GM21529 (cell line): Measurements from ENCODE around the gene CD164L2.

Experiments
- ATAC-seq: cut with Tn5 transposase; IDR thresholded peaks from one replicate; pipeline ENCODE4 v1.9.1; 2021; ENCODE audit not compliant: unreplicated experiment

CD164L2 gene

GRCh38 chr1:27365372-27366112 lies 17.6 kb downstream of the CD164L2 start:
- peak; percentile 46 for ATAC-seq

DNA sequence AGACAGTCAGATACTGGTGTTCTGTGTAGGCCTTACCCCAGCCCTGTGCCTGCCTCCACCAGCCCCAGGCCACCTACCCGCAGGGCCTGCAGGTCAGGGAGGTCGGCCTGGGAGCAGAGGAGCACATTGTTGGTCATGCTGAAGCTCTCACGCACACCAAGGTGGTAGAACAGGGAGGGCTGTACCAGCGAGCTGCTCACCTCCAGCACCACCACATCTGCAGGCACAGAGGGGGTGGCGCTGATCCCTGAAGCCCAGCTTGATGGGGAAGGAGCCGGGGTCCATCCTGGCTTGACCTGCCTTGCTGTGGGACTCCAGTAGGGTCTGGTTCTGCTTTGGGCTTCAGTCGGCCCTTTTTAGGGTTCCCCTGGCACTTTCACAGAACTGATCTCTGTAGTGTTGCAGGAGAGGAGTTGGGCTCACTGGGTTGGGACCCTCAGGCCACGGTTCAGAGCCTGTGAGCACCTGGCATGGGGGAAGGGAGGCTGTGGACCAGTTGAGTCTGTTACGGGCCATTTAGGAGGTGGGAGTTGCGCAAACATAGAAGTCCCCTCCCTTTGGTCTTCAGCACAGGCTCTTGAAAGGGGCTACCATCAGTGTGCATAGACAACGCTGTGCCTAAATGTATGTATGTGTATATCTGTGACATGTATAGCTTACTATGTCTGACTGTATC lies 18.3 kb downstream of the CD164L2 start:
- ATAC-seq, result no peak

- ATAC-seq, result no peak
Observed at GRCh38 chr1:27363766-27364695, 19.1 kb downstream of the CD164L2 start.

DNA sequence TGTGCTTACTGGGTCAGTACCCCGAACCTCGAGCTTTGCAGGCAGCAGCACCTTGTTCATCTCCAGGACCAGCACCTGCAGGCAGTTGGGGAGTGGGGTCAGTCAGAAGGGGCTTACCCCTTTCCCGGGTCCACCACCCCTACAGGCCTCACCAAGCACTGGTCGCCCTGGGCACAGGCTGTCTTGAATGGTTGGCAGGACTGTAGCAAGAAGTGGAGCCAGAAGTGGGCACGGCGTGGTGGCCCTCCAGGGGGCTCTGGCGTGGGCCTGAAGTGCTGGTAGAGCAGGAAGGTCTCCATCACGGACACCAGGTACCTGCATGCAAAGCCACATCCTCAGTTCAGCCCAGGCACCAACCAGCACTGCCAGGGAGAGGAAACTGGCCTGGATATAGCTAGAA lies 21.6 kb downstream of the CD164L2 start:
- no peak for ATAC-seq

DNA sequence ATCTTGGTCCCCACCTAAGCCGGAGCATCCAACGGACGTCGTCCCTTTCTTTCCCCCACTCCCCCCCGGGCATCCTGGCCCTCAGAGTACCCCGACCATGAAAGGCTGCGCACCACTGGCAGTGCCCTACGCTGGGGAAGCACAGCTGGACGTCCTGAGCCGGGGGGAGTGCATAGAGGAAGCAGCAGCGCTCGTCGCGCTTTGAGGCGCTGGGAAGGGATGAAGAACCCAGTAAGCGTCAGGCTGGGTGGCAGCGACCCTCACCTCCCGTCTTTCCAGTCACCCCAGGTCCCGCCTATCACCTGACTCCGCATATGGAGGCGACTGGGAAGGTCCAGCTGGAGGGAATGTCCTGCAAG lies 22.1 kb downstream of the CD164L2 start:
- ATAC-seq, result no peak

GRCh38 chr1:27360159-27361043 lies 22.7 kb downstream of the CD164L2 start:
- ATAC-seq, result no peak

DNA sequence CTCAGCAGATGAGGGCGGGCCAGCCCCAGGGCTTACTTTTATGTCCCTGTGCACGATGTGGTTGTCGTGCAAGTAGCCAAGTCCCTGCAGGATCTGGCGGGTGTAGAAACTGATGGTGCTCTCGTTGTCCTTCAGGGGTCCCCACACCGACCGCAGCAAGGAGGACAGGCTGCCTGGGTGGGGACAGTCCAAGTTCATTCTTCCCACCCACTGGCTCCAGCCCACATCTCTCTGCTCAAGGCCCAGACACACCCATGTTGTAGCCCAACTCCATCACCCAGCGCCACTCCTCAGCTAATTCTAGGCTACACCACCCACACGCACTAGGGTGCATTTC lies 23.3 kb downstream of the CD164L2 start:
- ATAC-seq, result no peak

DNA sequence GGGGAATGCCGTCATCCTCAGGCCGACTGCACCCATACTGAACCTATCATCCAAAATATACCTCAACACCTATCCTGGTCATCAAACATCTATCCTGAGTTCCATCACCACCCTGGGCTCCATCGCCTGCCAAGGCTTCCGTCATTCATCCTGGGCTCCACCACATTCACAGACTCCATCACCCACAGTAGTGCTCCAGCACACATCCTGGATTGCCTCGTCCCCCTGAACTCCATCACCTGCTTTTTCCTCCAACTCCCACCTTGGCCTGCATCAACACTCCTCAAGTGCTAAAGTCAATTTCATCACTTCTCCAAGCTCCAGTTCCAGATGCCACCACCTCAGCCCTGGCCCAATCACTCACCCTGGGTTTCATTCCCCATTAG lies 24.2 kb downstream of the CD164L2 start:
- ATAC-seq, result no peak

DNA sequence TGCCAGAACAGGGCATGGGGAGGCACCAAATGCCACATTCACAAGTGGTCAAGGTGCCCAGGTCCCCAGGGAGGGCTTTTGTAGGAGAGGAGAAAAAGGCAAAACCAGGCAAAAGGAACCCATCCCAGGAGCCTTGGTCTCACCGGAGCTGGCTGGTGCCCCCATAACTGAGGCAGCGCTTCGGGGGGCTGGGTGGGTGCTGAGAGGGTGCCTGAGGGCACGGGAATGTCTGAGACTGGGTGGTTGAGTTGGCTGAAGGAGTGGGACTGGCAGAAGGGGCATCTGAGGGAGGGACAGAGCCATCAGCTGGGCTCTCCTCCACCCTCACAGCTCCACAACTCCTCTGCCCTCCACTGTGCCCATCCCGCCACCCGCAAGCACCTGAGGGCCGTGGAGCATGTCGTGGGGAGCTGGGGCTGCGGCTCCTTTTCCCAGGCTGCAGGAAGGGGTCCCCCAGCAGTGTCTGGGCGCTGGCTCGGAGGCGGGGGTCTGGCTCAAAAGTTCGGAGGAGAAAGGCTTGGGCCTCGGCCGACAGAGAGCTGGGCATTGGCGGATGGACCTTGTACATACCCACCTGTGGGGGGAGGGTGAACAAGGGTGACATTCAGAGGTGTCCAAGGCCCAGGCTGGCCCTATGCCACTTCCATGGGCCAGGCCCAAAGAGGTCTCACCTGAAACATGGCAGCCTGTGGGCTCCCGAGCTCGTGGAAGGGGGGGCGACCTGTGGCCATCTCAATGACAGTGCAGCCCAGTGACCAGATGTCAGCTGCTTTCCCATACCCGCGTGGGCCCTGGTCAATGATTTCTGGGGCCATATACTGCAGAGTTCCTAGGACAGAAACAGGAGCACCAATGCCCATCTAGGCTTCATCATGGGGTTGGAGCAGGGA lies 24.9 kb downstream of the CD164L2 start:
- ATAC-seq, result no peak

DNA sequence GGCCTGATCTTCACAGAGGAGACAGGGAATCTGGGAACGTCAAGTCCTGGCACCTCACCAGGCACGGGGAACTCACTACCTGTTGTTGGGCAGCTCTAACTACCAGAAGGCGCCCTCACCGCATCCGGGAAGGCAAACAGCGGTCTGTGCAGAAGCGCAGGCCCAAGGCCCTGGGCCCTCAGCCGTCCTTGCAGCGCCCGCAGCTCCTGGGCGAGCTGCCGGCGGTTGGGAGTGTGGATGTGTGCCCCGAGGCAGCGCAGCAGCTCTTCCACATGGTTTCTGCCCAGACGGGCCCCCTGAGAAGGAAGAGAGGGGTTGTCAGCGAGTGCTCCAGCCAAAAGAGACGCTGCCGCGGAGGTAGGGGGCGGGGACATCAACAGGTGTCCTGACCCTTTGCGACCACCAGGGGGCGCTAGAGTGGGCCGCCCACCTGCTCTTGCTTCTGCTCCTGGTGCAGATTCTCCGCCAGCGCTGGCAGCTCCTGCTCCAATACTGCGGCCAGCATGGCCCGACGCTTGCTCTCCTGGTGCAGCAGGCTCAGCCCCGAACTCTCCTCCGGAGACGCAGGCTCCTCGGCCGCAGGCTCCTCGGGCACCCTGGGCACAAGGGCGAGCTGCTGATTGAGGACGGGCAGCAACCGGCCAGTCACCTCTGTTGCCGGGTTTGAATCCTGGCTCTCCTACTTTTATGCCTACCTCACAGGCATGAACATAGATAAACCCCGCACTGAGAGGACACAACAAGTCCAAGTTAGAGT lies 25.7 kb downstream of the CD164L2 start:
- ATAC-seq, result no peak

- no peak for ATAC-seq
Observed at GRCh38 chr1:27356619-27357280, 26.4 kb downstream of the CD164L2 start.

- ATAC-seq, result no peak
Observed at GRCh38 chr1:27356277-27356618, 26.9 kb downstream of the CD164L2 start.

- ATAC-seq, result no peak
Observed at GRCh38 chr1:27355683-27356082, 27.4 kb downstream of the CD164L2 start.

- no peak for ATAC-seq
Observed at GRCh38 chr1:27353629-27354028, 29.5 kb downstream of the CD164L2 start.

DNA sequence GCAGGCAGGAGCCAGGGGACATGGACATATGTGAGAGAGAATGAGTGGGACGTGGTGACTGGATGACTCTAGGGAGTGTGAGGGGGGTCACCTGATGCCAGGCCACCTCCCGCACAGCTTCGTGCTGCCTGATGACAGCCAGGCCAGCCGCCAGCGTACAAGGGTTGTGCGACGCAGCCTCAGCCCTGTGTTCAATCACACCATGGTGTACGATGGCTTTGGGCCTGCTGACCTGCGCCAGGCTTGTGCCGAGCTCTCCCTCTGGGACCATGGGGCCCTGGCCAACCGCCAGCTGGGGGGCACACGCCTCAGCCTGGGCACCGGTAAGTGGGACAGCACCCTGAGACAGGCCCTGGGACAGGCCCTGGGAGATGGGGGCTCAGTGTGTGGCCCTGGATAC lies 30.0 kb downstream of the CD164L2 start:
- no peak for ATAC-seq

- no peak for ATAC-seq
Observed at GRCh38 chr1:27351541-27352107, 31.5 kb downstream of the CD164L2 start.

DNA sequence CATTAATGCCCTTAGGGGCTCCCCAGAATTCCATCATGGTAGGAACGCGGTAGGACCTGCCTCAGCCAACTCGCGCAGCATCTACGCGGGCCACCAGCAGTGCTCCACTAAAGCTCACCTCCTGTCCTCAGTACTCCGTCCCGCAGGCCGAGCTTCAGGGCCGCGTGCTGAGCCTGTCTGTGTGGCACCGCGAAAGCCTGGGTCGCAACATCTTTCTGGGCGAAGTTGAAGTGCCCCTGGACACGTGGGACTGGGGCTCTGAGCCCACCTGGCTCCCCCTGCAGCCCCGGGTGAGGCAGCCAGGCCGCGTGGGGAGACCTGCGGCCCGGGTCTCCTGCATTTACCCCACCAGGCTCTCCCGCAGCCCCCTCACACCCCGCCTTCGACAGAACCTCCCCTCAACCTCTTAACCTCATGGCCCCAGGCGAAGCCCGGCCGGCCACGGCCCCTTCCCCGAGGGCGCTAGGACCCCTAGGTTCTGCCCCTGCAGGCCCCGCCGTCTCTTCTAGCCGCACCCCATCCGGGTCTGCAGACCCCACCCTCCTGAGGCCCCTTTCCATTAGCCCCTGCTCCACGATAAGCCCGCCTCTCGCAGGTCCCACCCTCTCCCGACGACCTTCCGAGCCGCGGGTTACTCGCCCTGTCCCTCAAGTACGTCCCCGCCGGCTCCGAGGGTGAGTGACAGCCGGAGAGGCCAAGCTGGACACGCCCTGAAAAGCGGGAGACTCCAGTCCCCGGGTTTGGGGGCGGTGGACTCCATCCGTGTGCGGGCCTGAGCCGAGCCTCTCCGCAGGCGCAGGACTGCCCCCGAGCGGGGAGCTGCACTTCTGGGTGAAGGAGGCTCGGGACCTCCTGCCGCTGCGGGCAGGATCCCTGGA lies 32.2 kb downstream of the CD164L2 start:
- no peak for ATAC-seq
